Pancreas (tissue), 10 donors: Measurements from ENCODE around the gene UNC13A. TPM values are rescaled to one million over a fixed set of nuclear protein-coding genes. Genes with fewer than 3 reads are reported as not detected.

ENCODE experiments used
- ATAC-seq, 4 donors: fragments of 200-7000 bp; cut with Tn5 transposase; one replicate each; pipeline versions ENCODE4 v1.8.0 to v1.9.1; 2020; ENCODE audit warnings: mild to moderate bottlenecking in 4 of 4, moderate library complexity in 4 of 4
- DNase-seq, 6 donors: peaks; one replicate each; pipeline ENCODE4 v3.0.0-alpha.2; 2020
- FAIRE-seq: peaks from 2 replicates; lab custom pipeline; 2012; peaks lifted over from hg19 to GRCh38; lab: Jason Lieb, UNC
- H3K27ac ChIP-seq, 4 donors: fragments of 200-600 bp; sonication (generic); 1 replicate in 3 of 4; 2 replicates in 1 of 4; pipeline versions ENCODE4 v1.5.0 to v1.8.0; 2020
- H3K27me3 ChIP-seq, 4 donors: fragments of 200-600 bp; one replicate each; pipeline ENCODE4 v1.8.0; 2021
- H3K36me3 ChIP-seq, 3 donors: fragments of 200-600 bp; sonication (generic) in 1 of 3; one replicate each; pipeline versions ENCODE4 v1.5.0 to v1.8.0; 2020 to 2021
- H3K4me1 ChIP-seq, 3 donors: fragments of 200-600 bp; one replicate each; pipeline ENCODE4 v1.8.0; 2021
- H3K4me3 ChIP-seq, 4 donors: fragments of 200-600 bp; sonication (generic) in 2 of 4; one replicate each; pipeline versions ENCODE4 v1.5.0 to v1.8.0; 2020 to 2021
- H3K9me3 ChIP-seq, 4 donors: fragments of 200-600 bp; one replicate each; pipeline ENCODE4 v1.8.0; 2021
- CTCF ChIP-seq, 4 donors: fragments of 200-600 bp; sonication (generic) in 3 of 4; IDR thresholded peaks; one replicate each; pipeline versions ENCODE4 v1.5.0 to v1.8.0; 2021; ENCODE audit warnings: antibody characterized with exemption in 4 of 4
- WGBS, 2 donors: extraction: QIAGEN DNeasy Blood & Tissue Kit; methylation state at CpG; one replicate each; pipeline ENCODE4 v1.1.7; 2013; 5-methylcytosine and 5-hydroxymethylcytosine counted together
- intact Hi-C, 3 donors: fragments of 100-400 bp; cut with DNase I; formaldehyde crosslinking; loops; one replicate each; pipeline versions ENCODE4 v1.11.1 to v1.14.2; 2022
- polyA plus RNA-seq, 2 donors: library from polyadenylated mRNA; stranded (reverse); fragments of 200-250 nt; gene quantifications; one replicate each; pipeline ENCODE4 v1.2.3, GENCODE V29; 2013
- total RNA-seq, 6 donors: library from RNA; stranded (reverse); fragmentation: NEBNext Ultra II Directional in 4 of 6; extraction: Animal tissue kit (Norgen Biotek cat#: 25700) in 4 of 6; gene quantifications; one replicate each; pipeline versions ENCODE4 v1.2.1 to v1.2.4, GENCODE V29; 2021 to 2023
- donor health status: healthy with polysubstance abuse.
- donor health status: DM: no; HTN: no; CAD: no; lungs with moderate emphysema.
- donor health status: DM: no; HTN: no; CAD: no.
- donor health status: control.
- donor health status: control.
- donor health status: Bipolar disorder and iron deficiency.
- donor health status: DM: yes; HTN: yes; CAD: no.
- donor health status: DM: no; HTN: no; CAD: no.
- donor health status: DM: no; HTN: no; CAD: no.
- donor health status: DM: yes; HTN: yes; CAD: no.

UNC13A gene
- total and polyA plus RNA-seq, 8 donors = 0.92 to 10.5 (median 2.2) TPM

- no peak for DNase-seq
- Histone ChIP-seq H3K9me3 (no peaks in the 10 kb centered on the region), H3K4me1 (no peaks in the 10 kb centered on the region), H3K36me3 (no peaks in the 10 kb centered on the region), H3K27ac (no peak overlapping the region), H3K4me3 (no peak overlapping the region), H3K27me3 (no peaks in the 10 kb centered on the region)
- no peak for TF ChIP-seq CTCF (IDR thresholded peaks at IDR 0.05)
- intact Hi-C loops = no loop called here
- FAIRE-seq = no peak
- 18 to 29% methylated on average over 1 of the region's 1 CpG for WGBS, 2 donors
- ATAC-seq = no peak
These were observed 46.3 kb downstream of the UNC13A start for GRCh38 chr19:17641846-17642245.

GRCh38 chr19:17641181-17641580, 47.0 kb downstream of the UNC13A start:
- H3K4me1 ChIP-seq = no peaks in the 10 kb centered on the region
- H3K4me3 ChIP-seq = no peak overlapping the region
- DNase-seq (no peak), ATAC-seq (no peak), FAIRE-seq (no peak)
- H3K27ac ChIP-seq = no peak overlapping the region
- H3K9me3 ChIP-seq = no peaks in the 10 kb centered on the region
- no peak for TF ChIP-seq CTCF (IDR thresholded peaks at IDR 0.05)
- intact Hi-C loops = no loop called here
- no peaks in the 10 kb centered on the region for H3K27me3 ChIP-seq
- H3K36me3 ChIP-seq = no peaks in the 10 kb centered on the region
- WGBS, 2 donors = 59 to 78% methylated on average over 15 of the region's 15 CpGs

- Histone ChIP-seq H3K4me1 (no peaks in the 10 kb centered on the region), H3K4me3 (no peak overlapping the region), H3K27me3 (no peaks in the 10 kb centered on the region), H3K27ac (no peak overlapping the region), H3K9me3 (no peaks in the 10 kb centered on the region), H3K36me3 (no peaks in the 10 kb centered on the region)
- ATAC-seq = no peak
- WGBS, 2 donors = 69 to 85% methylated on average over 1 of the region's 1 CpG
- DNase-seq = no peak
- no peak for TF ChIP-seq CTCF (IDR thresholded peaks at IDR 0.05)
- no peak for FAIRE-seq
- intact Hi-C loops = no loop called here
These were observed 54.5 kb downstream of the UNC13A start for GRCh38 chr19:17633700-17634099.

- FAIRE-seq (no peak), DNase-seq (no peak), ATAC-seq (no peak)
- H3K27ac ChIP-seq = no peak overlapping the region
- H3K27me3 ChIP-seq = no peaks in the 10 kb centered on the region
- no peak for TF ChIP-seq CTCF (IDR thresholded peaks at IDR 0.05)
- 74 to 85% methylated on average over 9 of the region's 9 CpGs for WGBS, 2 donors
- no peaks in the 10 kb centered on the region for H3K9me3 ChIP-seq
- no peak overlapping the region for H3K4me3 ChIP-seq
- H3K36me3 ChIP-seq = no peaks in the 10 kb centered on the region
- intact Hi-C loops = no loop called here
- no peaks in the 10 kb centered on the region for H3K4me1 ChIP-seq
These were observed 55.6 kb downstream of the UNC13A start for GRCh38 chr19:17632577-17632976.

- intact Hi-C loops = no loop called here
- ATAC-seq (no peak), DNase-seq (no peak), FAIRE-seq (no peak)
- H3K4me3 ChIP-seq = no peak overlapping the region
- H3K27me3 ChIP-seq = no peaks in the 10 kb centered on the region
- H3K4me1 ChIP-seq = no peaks in the 10 kb centered on the region
- H3K27ac ChIP-seq = no peak overlapping the region
- no peaks in the 10 kb centered on the region for H3K9me3 ChIP-seq
- WGBS, 2 donors = 57 to 74% methylated on average over 2 of the region's 2 CpGs
- no peaks in the 10 kb centered on the region for H3K36me3 ChIP-seq
- no peak for TF ChIP-seq CTCF (IDR thresholded peaks at IDR 0.05)
These were observed 58.4 kb downstream of the UNC13A start for GRCh38 chr19:17629760-17630159.
